Mucosa of stomach (tissue), 1 donor: ENCODE data around the gene ZNF232.
"Not testable (repeated sequence)": the region's sequence is repeated elsewhere in the genome, so short reads cannot be mapped to it uniquely, and the experiment has no call there.

Experiments
- H3K27me3 ChIP-seq: one replicate; pipeline ENCODE4 v1.7.0; 2013; ENCODE audit warnings: mild to moderate bottlenecking, low read length; ENCODE audit not compliant: control insufficient read depth, insufficient read depth
- H3K36me3 ChIP-seq: one replicate; pipeline ENCODE4 v1.7.0; 2013; ENCODE audit warnings: low read length; ENCODE audit not compliant: control insufficient read depth, insufficient read depth
- H3K4me1 ChIP-seq: one replicate; pipeline ENCODE4 v1.7.0; 2013; ENCODE audit warnings: mild to moderate bottlenecking, low read length; ENCODE audit not compliant: control insufficient read depth, insufficient read depth
- H3K4me3 ChIP-seq: one replicate; pipeline ENCODE4 v1.7.0; 2013; ENCODE audit warnings: low read length
- H3K9ac ChIP-seq: one replicate; pipeline ENCODE4 v1.7.0; 2013; ENCODE audit warnings: mild to moderate bottlenecking, low read length, moderate library complexity
- H3K9me3 ChIP-seq: one replicate; pipeline ENCODE4 v1.7.0; 2013; ENCODE audit warnings: mild to moderate bottlenecking, low read length, moderate library complexity; ENCODE audit not compliant: control insufficient read depth
- donor health status: Pancreatic carcinoma.

The ZNF232 gene

DNA sequence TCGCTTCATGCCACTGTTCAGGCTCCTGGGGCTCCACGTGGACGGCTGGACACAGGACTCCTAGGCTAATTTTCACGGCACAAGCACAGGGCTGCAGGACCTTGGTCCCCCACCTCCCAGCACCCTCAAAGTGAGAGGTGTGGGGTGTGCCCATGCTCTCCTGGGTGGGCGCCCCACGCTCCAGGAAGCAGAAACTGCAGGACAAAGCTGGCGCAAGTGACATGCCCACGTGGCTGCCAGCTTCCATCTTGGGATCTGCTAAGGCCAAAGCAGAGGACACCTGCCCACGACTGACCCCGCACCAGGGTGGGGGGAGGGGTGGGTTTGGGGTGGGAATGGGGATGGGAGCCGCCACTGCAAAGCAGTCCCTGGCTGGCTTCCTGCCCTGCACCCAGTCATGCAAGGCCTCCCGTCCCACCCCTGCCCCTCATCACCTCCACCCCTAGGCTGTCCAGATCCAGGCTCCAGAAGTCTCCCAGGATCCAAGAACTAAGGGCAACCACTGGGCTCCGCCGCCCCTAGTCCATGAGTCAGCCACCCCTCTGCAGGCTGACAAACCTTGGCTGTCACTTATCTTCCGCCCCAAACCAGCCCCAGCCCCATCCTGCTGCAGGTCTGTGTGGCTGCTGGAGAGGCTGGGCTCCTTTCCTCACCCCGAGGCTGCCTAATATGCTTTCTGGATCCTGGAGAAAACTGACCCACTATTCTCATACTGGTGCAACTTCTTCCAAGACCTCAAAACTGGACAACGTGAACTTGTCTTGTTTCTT is 15.2 kb upstream of the ZNF232 start:
- Histone ChIP-seq H3K9me3 (no peaks in the 10 kb centered on the region), H3K4me1 (peaks cover 4% of the 10 kb centered on the region), H3K27me3 (peaks cover 21% of the 10 kb centered on the region), H3K4me3 (no peak overlapping the region), H3K36me3 (no peaks in the 10 kb centered on the region), H3K9ac (no peak overlapping the region)

DNA sequence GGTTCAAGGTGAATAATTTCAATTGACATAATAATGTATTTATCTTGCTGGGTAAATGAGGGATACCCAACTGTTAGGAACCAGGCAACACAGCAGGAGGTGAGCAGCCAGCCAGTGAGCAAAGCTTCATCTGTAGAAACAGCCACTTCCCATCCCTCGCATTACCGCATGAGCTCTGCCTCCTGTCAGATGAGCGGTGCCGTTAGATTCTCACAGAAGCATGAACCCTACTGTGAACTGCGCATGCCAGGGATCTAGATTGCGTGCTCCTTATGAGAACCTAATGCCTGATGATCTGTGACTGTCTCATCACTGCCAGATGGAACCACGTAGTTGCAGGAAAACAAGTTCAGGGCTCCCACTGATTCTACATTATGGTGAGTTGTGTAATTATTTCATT is 13.2 kb upstream of the ZNF232 start:
- H3K27me3 ChIP-seq = peaks cover 23% of the 10 kb centered on the region
- not testable (repeated sequence) for H3K9me3 ChIP-seq, H3K36me3 ChIP-seq, H3K4me3 ChIP-seq, H3K4me1 ChIP-seq, H3K9ac ChIP-seq

DNA sequence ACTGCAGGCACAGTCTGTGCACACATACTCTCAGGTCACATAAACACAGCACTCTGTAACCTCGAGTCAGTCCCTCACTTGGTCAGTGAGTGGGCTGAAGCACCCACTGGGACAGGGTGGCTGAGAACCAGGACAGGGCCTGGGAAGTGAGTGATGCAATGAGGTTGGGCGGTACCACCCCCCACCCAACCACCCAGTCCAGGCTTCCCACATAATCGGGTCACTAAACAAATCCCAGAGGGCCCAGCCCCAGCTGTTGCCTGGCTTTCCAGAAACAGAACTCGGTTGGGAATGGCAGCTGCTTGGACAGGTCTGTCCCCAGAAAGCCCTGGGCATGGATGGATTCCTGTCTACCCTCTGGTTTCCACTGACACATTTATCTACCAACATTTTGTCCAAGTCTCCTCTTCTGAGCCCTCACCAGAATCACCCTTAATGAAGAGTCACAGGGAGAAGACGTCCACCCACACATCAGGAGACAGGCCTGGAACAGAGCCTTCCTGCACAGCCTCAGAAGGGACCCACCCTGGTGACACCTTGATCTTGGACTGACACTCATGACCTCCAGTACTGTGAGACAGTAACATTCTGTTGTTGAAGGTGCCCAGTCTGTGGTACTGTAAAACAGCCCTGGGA is 12.6 kb upstream of the ZNF232 start:
- not testable (repeated sequence) for H3K9me3 ChIP-seq, H3K4me1 ChIP-seq, H3K9ac ChIP-seq, H3K36me3 ChIP-seq, H3K4me3 ChIP-seq
- peaks cover 23% of the 10 kb centered on the region for H3K27me3 ChIP-seq

- no peak overlapping the region for H3K9ac ChIP-seq
- H3K9me3 ChIP-seq = no peaks in the 10 kb centered on the region
- H3K4me1 ChIP-seq = peaks cover 4% of the 10 kb centered on the region
- H3K4me3 ChIP-seq = no peak overlapping the region
- peaks cover 24% of the 10 kb centered on the region for H3K27me3 ChIP-seq
- no peaks in the 10 kb centered on the region for H3K36me3 ChIP-seq
Observed at GRCh38 chr17:5123343-5124124, 11.9 kb upstream of the ZNF232 start.

GRCh38 chr17:5122586-5123342 is 11.1 kb upstream of the ZNF232 start:
- Histone ChIP-seq H3K4me3 (no peak overlapping the region), H3K4me1 (peaks cover 4% of the 10 kb centered on the region), H3K9ac (no peak overlapping the region), H3K27me3 (peaks cover 32% of the 10 kb centered on the region), H3K9me3 (no peaks in the 10 kb centered on the region), H3K36me3 (no peaks in the 10 kb centered on the region)

DNA sequence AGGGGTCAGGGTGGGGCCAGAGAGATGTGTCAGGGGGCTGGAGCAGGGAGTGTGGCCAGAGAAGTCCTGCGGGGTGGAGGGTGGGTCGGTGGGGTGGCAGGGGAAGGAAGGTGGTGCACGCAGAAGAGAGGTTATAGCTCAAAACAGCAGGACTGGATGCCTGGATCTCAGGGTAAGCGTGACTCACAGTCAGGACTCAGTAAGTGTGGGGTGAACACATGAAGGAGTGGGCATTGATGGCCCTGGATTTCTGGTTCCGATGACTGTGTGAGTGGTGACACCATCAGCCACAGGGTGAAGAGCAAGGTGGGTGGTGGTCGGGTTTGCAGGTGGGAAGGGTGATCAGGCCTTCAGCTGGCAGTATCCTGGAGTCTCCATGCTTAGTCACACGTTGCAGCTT is 10.4 kb upstream of the ZNF232 start:
- not testable (repeated sequence) for H3K4me3 ChIP-seq, H3K9ac ChIP-seq

GRCh38 chr17:5121186-5121841 is 9.6 kb upstream of the ZNF232 start:
- Histone ChIP-seq H3K4me1 (peaks cover 4% of the 10 kb centered on the region), H3K36me3 (no peaks in the 10 kb centered on the region), H3K27me3 (peaks cover 43% of the 10 kb centered on the region), H3K9me3 (no peaks in the 10 kb centered on the region), H3K4me3 (no peak overlapping the region), H3K9ac (no peak overlapping the region)

More for the DNA sequence above, 10.4 kb upstream of the ZNF232 start:
- not testable (repeated sequence) for H3K9me3 ChIP-seq, H3K4me1 ChIP-seq, H3K36me3 ChIP-seq
- peaks cover 36% of the 10 kb centered on the region for H3K27me3 ChIP-seq

GRCh38 chr17:5120436-5121185 is 8.9 kb upstream of the ZNF232 start:
- not testable (repeated sequence) for H3K9ac ChIP-seq, H3K4me3 ChIP-seq, H3K36me3 ChIP-seq, H3K9me3 ChIP-seq, H3K4me1 ChIP-seq
- peaks cover 50% of the 10 kb centered on the region for H3K27me3 ChIP-seq

DNA sequence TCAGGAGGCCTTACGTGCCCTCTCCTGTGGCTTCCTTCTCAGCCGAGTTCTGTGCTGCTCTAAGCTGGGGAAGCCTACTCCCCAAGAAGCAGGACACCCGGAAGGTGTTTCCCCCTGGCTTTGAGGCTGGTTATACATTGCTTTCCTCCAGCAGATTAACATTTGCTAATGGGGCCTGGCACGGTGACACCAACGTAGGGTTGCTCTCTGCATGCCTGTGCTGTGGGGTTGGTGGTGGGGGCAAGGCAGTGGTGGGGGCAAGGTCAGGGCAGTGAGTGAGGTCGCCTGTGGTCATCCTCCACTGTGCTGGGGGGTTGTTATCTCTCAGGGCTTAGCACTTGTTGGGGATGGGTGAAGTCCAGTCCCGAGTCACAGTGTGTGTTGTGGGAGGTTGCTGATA is 8.4 kb upstream of the ZNF232 start:
- Histone ChIP-seq H3K9me3 (no peaks in the 10 kb centered on the region), H3K27me3 (peaks cover 56% of the 10 kb centered on the region), H3K4me1 (peaks cover 4% of the 10 kb centered on the region), H3K4me3 (no peak overlapping the region), H3K9ac (no peak overlapping the region), H3K36me3 (no peaks in the 10 kb centered on the region)

DNA sequence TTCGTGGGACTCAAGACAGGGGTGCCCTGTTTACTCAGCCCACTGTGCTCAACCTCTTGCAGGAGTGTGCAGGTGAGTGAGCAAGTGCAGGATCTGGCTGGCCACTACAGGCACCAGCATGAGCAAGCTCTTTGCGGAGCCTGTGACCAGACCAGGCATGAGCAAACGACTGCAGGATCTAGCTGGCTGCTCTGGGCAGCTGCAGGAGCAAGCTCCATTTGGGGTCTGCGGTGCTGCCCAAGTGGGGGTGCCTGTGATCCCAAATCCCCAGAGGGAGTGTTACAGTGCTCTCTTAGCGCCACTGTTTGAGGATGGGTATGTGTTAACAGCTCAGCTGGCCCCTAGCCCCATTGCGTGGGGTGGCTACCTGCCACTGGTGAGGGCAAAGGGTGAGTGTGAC is 6.5 kb upstream of the ZNF232 start:
- no peaks in the 10 kb centered on the region for H3K9me3 ChIP-seq
- H3K27me3 ChIP-seq = peaks cover 49% of the 10 kb centered on the region
- H3K4me3 ChIP-seq = no peak overlapping the region
- no peak overlapping the region for H3K9ac ChIP-seq
- H3K4me1 ChIP-seq = peaks cover 4% of the 10 kb centered on the region
- no peaks in the 10 kb centered on the region for H3K36me3 ChIP-seq
